Natural killer cell (primary cell): ENCODE results near the gene CD300LB. TPM values are rescaled to one million over a fixed set of nuclear protein-coding genes. Genes with fewer than 3 reads are reported as not detected.
"Not testable (repeated sequence)": the region's sequence is repeated elsewhere in the genome, so short reads cannot be mapped to it uniquely, and the experiment has no call there.

Experiments
- ATAC-seq, 3 donors: fragments of 150-1000 bp in 2 of 3; fragments of 200-7000 bp in 1 of 3; cut with Tn5 transposase; 1 replicate in 1 of 3; 2 replicates in 2 of 3; pipeline ENCODE4 v1.10.0; 2021; ENCODE audit warnings: mild to moderate bottlenecking in 2 of 3, moderate library complexity in 2 of 3
- DNase-seq, 2 donors: peaks; one replicate each; pipeline versions ENCODE4 v3.0.0 to v3.0.0-alpha.2; 2013 to 2021; ENCODE audit warnings: mixed read lengths in 1 of 2
- H3K27ac ChIP-seq: one replicate; pipeline ENCODE4 v1.5.1; 2013; ENCODE audit warnings: mild to moderate bottlenecking, low read length
- H3K27me3 ChIP-seq: one replicate; pipeline ENCODE4 v1.6.1; 2013; ENCODE audit warnings: low read length; ENCODE audit not compliant: control insufficient read depth, insufficient read depth
- H3K36me3 ChIP-seq: one replicate; pipeline ENCODE4 v1.6.1; 2013; ENCODE audit warnings: low read length; ENCODE audit not compliant: control insufficient read depth, insufficient read depth
- H3K4me1 ChIP-seq: one replicate; pipeline ENCODE4 v1.6.1; 2013; ENCODE audit warnings: low read length; ENCODE audit not compliant: control insufficient read depth, insufficient read depth
- H3K4me3 ChIP-seq: one replicate; pipeline ENCODE4 v1.5.1; 2013; ENCODE audit warnings: low read length
- H3K9me3 ChIP-seq: one replicate; pipeline ENCODE4 v1.6.1; 2013; ENCODE audit warnings: low read length; ENCODE audit not compliant: control insufficient read depth, insufficient read depth
- H3K27ac Mint-ChIP-seq, 2 donors: one replicate each; pipeline ENCODE4 v1.8.0; 2022; ENCODE audit warnings: mild to moderate bottlenecking in 2 of 2, mixed read lengths in 2 of 2, moderate library complexity in 1 of 2
- H3K27me3 Mint-ChIP-seq, 2 donors: one replicate each; pipeline ENCODE4 v1.8.0; 2022; ENCODE audit warnings: low read depth in 2 of 2, mixed read lengths in 2 of 2
- H3K36me3 Mint-ChIP-seq: one replicate; pipeline ENCODE4 v1.8.0; 2022; ENCODE audit warnings: mixed read lengths
- H3K4me1 Mint-ChIP-seq, 2 donors: one replicate each; pipeline ENCODE4 v1.8.0; 2022; ENCODE audit warnings: mixed read lengths in 2 of 2
- H3K4me3 Mint-ChIP-seq: one replicate; pipeline ENCODE4 v1.8.0; 2022; ENCODE audit warnings: mild to moderate bottlenecking, moderate library complexity, mixed read lengths
- H3K9me3 Mint-ChIP-seq, 2 donors: one replicate each; pipeline ENCODE4 v1.8.0; 2022; ENCODE audit warnings: mixed read lengths in 2 of 2
- CTCF ChIP-seq: fragments of 200-600 bp; IDR thresholded peaks from one replicate; pipeline ENCODE4 v1.8.0; 2022; ENCODE audit warnings: antibody characterized with exemption
- WGBS: methylation state at CpG from one replicate; pipeline ENCODE4 v1.1.7; 2013; ENCODE audit warnings: missing lambda C conversion rate; ENCODE audit not compliant: insufficient coverage; 5-methylcytosine and 5-hydroxymethylcytosine counted together
- intact Hi-C: fragments of 100-400 bp; cut with micrococcal nuclease; formaldehyde crosslinking; loops from one replicate; pipeline ENCODE4 v1.14.2; 2022
- total RNA-seq, 4 donors: library from RNA; stranded (reverse); fragments of 120-200 nt in 1 of 4; gene quantifications; one replicate each; pipeline versions ENCODE4 v1.2.3 to v1.2.4, GENCODE V29; 2013 to 2022

Gene CD300LB
- total RNA-seq, 3 donors from 2014 or later (not counting 1 experiment from before 2014, with no cell fraction given) = 2.0 to 4.9 (median 3.5) TPM

GRCh38 chr17:74521701-74522201 lies 9.5 kb downstream of the CD300LB start:
- Mint-ChIP-seq H3K4me3 (peak overlapping the region; percentile 28), H3K36me3 (no peaks in the 10 kb centered on the region), H3K27ac (peak overlapping the region; percentile 77 to 86), H3K4me1 (peaks cover 29 to 53% of the 10 kb centered on the region in 2 donors), H3K27me3 (no peaks in the 10 kb centered on the region), H3K9me3 (peaks cover 0 to 5% of the 10 kb centered on the region in 2 donors)
- H3K36me3 ChIP-seq = peaks cover 3% of the 10 kb centered on the region
- peaks cover 9% of the 10 kb centered on the region for H3K9me3 ChIP-seq
- H3K4me3 ChIP-seq = no peak overlapping the region
- DNase-seq (peak; percentile 39 to 46), ATAC-seq (peak; percentile 71 to 92 (median 80))
- intact Hi-C loops = loop anchor here (2.0 kb wide), 1 partner anchor 47 kb away; no protein-coding TSS in a partner anchor
- TF ChIP-seq CTCF = no peak
- H3K27me3 ChIP-seq = no peaks in the 10 kb centered on the region
- 0% methylated on average over 8 of the region's 9 CpGs for WGBS
- peak overlapping the region; percentile 81 for H3K27ac ChIP-seq
- peaks cover 37% of the 10 kb centered on the region for H3K4me1 ChIP-seq

GRCh38 chr17:74520790-74521480 lies 10.3 kb downstream of the CD300LB start:
- Mint-ChIP-seq H3K27ac (peak overlapping the region; percentile 77 to 86), H3K9me3 (peaks cover 0 to 5% of the 10 kb centered on the region in 2 donors), H3K4me1 (peaks cover 29 to 52% of the 10 kb centered on the region in 2 donors), H3K27me3 (no peaks in the 10 kb centered on the region), H3K36me3 (no peaks in the 10 kb centered on the region), H3K4me3 (peak overlapping the region; percentile 25)
- H3K27me3 ChIP-seq = no peaks in the 10 kb centered on the region
- no peak for TF ChIP-seq CTCF
- DNase-seq (no peak), ATAC-seq (no peak)
- WGBS = 95% methylated on average over 20 of the region's 21 CpGs
- peaks cover 37% of the 10 kb centered on the region for H3K4me1 ChIP-seq
- peaks cover 3% of the 10 kb centered on the region for H3K36me3 ChIP-seq
- no peak overlapping the region for H3K4me3 ChIP-seq
- peaks cover 9% of the 10 kb centered on the region for H3K9me3 ChIP-seq
- H3K27ac ChIP-seq = peak overlapping the region; percentile 81
- intact Hi-C loops = loop anchor here (2.0 kb wide), 1 partner anchor 46 kb away; no protein-coding TSS in a partner anchor

GRCh38 chr17:74520016-74520434 lies 11.2 kb downstream of the CD300LB start:
- H3K4me1 ChIP-seq = peaks cover 37% of the 10 kb centered on the region
- DNase-seq (no peak), ATAC-seq (peak in 2 of 3 donors; percentile 63 to 65)
- H3K4me3 ChIP-seq = no peak overlapping the region
- TF ChIP-seq CTCF = no peak
- peak overlapping the region; percentile 81 for H3K27ac ChIP-seq
- H3K27me3 ChIP-seq = no peaks in the 10 kb centered on the region
- H3K9me3 Mint-ChIP-seq = peaks cover 0 to 5% of the 10 kb centered on the region in 2 donors
- 13% methylated on average over 3 of the region's 3 CpGs for WGBS
- H3K27ac Mint-ChIP-seq = peak overlapping the region; percentile 77 to 86
- H3K36me3 Mint-ChIP-seq = no peaks in the 10 kb centered on the region
- intact Hi-C loops = loop anchor here (2.0 kb wide), 1 partner anchor 45 kb away; no protein-coding TSS in a partner anchor
- no peaks in the 10 kb centered on the region for H3K27me3 Mint-ChIP-seq
- H3K9me3 ChIP-seq = peaks cover 9% of the 10 kb centered on the region
- no peak overlapping the region for H3K4me3 Mint-ChIP-seq
- peaks cover 3% of the 10 kb centered on the region for H3K36me3 ChIP-seq
- H3K4me1 Mint-ChIP-seq = peaks cover 34 to 46% of the 10 kb centered on the region in 2 donors

GRCh38 chr17:74518413-74518981 lies 12.8 kb downstream of the CD300LB start:
- Mint-ChIP-seq H3K27ac (peak overlapping the region in 1 of 2 donors; percentile 11), H3K4me1 (peaks cover 45 to 54% of the 10 kb centered on the region in 2 donors)
- H3K27me3 ChIP-seq, DNase-seq, H3K36me3 Mint-ChIP-seq, H3K27ac ChIP-seq, H3K36me3 ChIP-seq, H3K9me3 ChIP-seq, H3K4me3 Mint-ChIP-seq, H3K27me3 Mint-ChIP-seq, intact Hi-C loops, H3K4me3 ChIP-seq, ATAC-seq, H3K9me3 Mint-ChIP-seq: not testable (repeated sequence)
- H3K4me1 ChIP-seq = peaks cover 37% of the 10 kb centered on the region
- 93% methylated on average over 6 of the region's 6 CpGs for WGBS
